CD4-positive, CD25-positive, alpha-beta regulatory T cell (primary cell): ENCODE measurements around the gene ANTXR2. TPM values are rescaled to one million over a fixed set of nuclear protein-coding genes. Genes with fewer than 3 reads are reported as not detected.

Experiments used
- ATAC-seq, 2 donors: fragments of 150-1000 bp; cut with Tn5 transposase; one replicate each; pipeline ENCODE4 v1.10.0; 2021; ENCODE audit warnings: low read depth in 2 of 2, moderate number of reproducible peaks in 2 of 2, moderate library complexity in 1 of 2
- DNase-seq, 3 donors: peaks; one replicate each; pipeline versions ENCODE4 v3.0.0 to v3.0.0-alpha.2; 2012 to 2022; ENCODE audit warnings: mixed read lengths in 1 of 3
- H3K27ac ChIP-seq: one replicate; pipeline ENCODE4 v1.7.0; 2013; ENCODE audit warnings: mild to moderate bottlenecking, low read length; ENCODE audit not compliant: insufficient read depth, poor library complexity, severe bottlenecking
- H3K27me3 ChIP-seq: one replicate; pipeline ENCODE4 v1.7.0; 2013; ENCODE audit warnings: low read length; ENCODE audit not compliant: control insufficient read depth, insufficient read depth
- H3K36me3 ChIP-seq: one replicate; pipeline ENCODE4 v1.7.0; 2013; ENCODE audit warnings: mild to moderate bottlenecking, low read length, moderate library complexity; ENCODE audit not compliant: control insufficient read depth, insufficient read depth
- H3K4me1 ChIP-seq: 2 replicates; pipeline ENCODE4 v1.7.0; 2013; ENCODE audit warnings: mild to moderate bottlenecking, low read length; ENCODE audit not compliant: insufficient read depth, control insufficient read depth, poor library complexity, severe bottlenecking
- H3K4me3 ChIP-seq: one replicate; pipeline ENCODE4 v1.7.0; 2013; ENCODE audit warnings: low read depth, mild to moderate bottlenecking, low read length, moderate library complexity
- H3K9me3 ChIP-seq, 2 experiments: 1 replicate in 1 of 2; 2 replicates in 1 of 2; pipeline ENCODE4 v1.7.0; 2013; ENCODE audit warnings: low read length in 2 of 2, mild to moderate bottlenecking in 1 of 2, moderate library complexity in 1 of 2; ENCODE audit not compliant: control insufficient read depth in 2 of 2
- H3K27ac Mint-ChIP-seq, 3 donors: one replicate each; pipeline ENCODE4 v1.8.0; 2020 to 2022; ENCODE audit warnings: mild to moderate bottlenecking in 3 of 3, mixed read lengths in 3 of 3, moderate library complexity in 2 of 3
- H3K27me3 Mint-ChIP-seq: one replicate; pipeline ENCODE4 v1.8.0; 2022; ENCODE audit warnings: mild to moderate bottlenecking, mixed read lengths
- H3K36me3 Mint-ChIP-seq: one replicate; pipeline ENCODE4 v1.8.0; 2020; ENCODE audit warnings: mixed read lengths
- H3K4me1 Mint-ChIP-seq, 4 donors: one replicate each; pipeline ENCODE4 v1.8.0; 2020 to 2022; ENCODE audit warnings: mixed read lengths in 4 of 4, mild to moderate bottlenecking in 1 of 4
- H3K4me3 Mint-ChIP-seq, 4 donors: one replicate each; pipeline ENCODE4 v1.8.0; 2020 to 2022; ENCODE audit warnings: mild to moderate bottlenecking in 4 of 4, mixed read lengths in 4 of 4, moderate library complexity in 3 of 4
- H3K9me3 Mint-ChIP-seq, 7 donors: one replicate each; pipeline ENCODE4 v1.8.0; 2020 to 2022; ENCODE audit warnings: mixed read lengths in 7 of 7, mild to moderate bottlenecking in 3 of 7, moderate library complexity in 2 of 7
- polyA plus RNA-seq, 4 donors: library from polyadenylated mRNA; unstranded; fragments of 300-500 nt; fragmentation: Illumina TruSeq; gene quantifications; one replicate each; pipeline ENCODE4 v1.2.3, GENCODE V29; 2021
- total RNA-seq: library from RNA; stranded (reverse); gene quantifications from one replicate; pipeline ENCODE4 v1.2.3, GENCODE V29; 2022

ANTXR2 gene
- total and polyA plus RNA-seq, 5 donors from 2014 or later, result 66.4 to 117 (median 70.2) TPM

DNA sequence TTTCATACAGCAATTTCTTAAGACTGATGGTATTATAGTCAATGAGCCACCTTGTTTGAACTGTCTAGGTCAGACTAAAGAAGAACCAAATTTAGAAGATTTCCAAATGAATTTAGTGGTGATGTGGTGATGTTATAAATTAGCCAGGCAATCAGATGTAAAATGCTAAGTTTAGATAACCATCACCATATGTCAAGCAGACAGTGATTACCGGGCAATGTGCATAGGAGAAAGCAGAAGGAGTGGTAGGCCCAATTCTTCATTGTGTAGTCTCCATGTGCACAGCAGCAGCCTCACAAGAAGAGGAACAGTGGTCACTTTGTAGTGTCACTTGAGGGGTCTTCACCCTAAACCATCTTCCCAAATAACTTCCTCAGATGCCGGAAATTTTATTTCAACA lies 198.8 kb downstream of the ANTXR2 start:
- H3K27ac ChIP-seq, result no peak overlapping the region
- ATAC-seq (no peak), DNase-seq (no peak)
- no peak overlapping the region for H3K4me3 ChIP-seq
- Mint-ChIP-seq H3K27me3 (no peaks in the 10 kb centered on the region), H3K4me3 (no peak overlapping the region), H3K27ac (no peak overlapping the region), H3K36me3 (no peaks in the 10 kb centered on the region), H3K4me1 (no peaks in the 10 kb centered on the region), H3K9me3 (peaks cover 0 to 10% (median 4%) of the 10 kb centered on the region in 7 donors)
- no peaks in the 10 kb centered on the region for H3K4me1 ChIP-seq
- no peaks in the 10 kb centered on the region for H3K36me3 ChIP-seq
- peaks cover 4% of the 10 kb centered on the region for H3K27me3 ChIP-seq
- H3K9me3 ChIP-seq, result peaks cover 3 to 6% of the 10 kb centered on the region in 2 experiments

DNA sequence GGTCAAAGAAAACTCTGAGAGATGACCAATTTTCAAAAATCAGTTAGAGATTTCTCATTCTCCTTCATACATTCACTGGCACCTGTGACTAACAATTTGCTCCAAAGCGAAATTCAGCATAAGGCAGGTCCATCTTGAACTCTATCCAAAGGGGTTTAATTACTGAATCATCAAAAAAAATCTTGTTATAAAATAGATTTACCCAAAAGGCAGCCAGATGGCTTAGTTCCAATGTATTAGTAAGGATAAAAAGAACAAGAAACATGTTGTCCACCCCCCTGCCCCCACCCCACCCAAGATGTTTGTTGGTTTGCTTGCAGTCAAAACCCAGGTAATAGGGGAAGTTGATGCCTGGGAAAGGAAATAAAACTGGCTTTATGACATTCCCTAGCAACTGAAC lies 200.3 kb downstream of the ANTXR2 start:
- H3K27ac Mint-ChIP-seq, result no peak overlapping the region
- H3K4me1 Mint-ChIP-seq, result no peaks in the 10 kb centered on the region

DNA sequence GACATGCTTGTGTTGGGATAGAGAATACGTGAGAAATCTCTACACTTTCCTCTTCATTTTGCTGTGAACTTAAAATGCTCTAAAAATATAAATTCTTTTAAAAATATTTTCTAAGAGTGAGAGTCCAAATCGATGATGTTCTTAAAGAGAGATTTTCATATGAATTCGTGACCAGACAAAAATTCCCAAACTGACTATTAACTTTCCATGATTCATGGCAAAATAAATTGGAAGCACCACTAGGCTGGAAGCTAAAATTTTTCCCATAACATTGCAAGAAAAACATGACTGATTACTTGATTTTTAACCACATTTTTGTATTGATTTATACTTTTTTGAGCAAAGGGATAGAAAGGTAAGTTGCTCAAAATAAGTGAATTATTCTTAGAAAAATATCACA lies 201.1 kb downstream of the ANTXR2 start:
- H3K9me3 Mint-ChIP-seq, result peaks cover 0 to 3% (median 0%) of the 10 kb centered on the region in 7 donors
- no peaks in the 10 kb centered on the region for H3K4me1 ChIP-seq
- H3K36me3 Mint-ChIP-seq, result no peaks in the 10 kb centered on the region

More for the DNA sequence above, 200.3 kb downstream of the ANTXR2 start:
- no peaks in the 10 kb centered on the region for H3K9me3 ChIP-seq
- no peak overlapping the region for H3K4me3 Mint-ChIP-seq
- H3K27ac ChIP-seq, result no peak overlapping the region
- no peak for DNase-seq
- no peaks in the 10 kb centered on the region for H3K36me3 Mint-ChIP-seq
- H3K27me3 ChIP-seq, result peaks cover 12% of the 10 kb centered on the region
- H3K9me3 Mint-ChIP-seq, result peaks cover 0 to 3% (median 0%) of the 10 kb centered on the region in 7 donors
- no peaks in the 10 kb centered on the region for H3K4me1 ChIP-seq
- H3K27me3 Mint-ChIP-seq, result no peaks in the 10 kb centered on the region
- no peak overlapping the region for H3K4me3 ChIP-seq
- H3K36me3 ChIP-seq, result no peaks in the 10 kb centered on the region
- no peak for ATAC-seq

DNA sequence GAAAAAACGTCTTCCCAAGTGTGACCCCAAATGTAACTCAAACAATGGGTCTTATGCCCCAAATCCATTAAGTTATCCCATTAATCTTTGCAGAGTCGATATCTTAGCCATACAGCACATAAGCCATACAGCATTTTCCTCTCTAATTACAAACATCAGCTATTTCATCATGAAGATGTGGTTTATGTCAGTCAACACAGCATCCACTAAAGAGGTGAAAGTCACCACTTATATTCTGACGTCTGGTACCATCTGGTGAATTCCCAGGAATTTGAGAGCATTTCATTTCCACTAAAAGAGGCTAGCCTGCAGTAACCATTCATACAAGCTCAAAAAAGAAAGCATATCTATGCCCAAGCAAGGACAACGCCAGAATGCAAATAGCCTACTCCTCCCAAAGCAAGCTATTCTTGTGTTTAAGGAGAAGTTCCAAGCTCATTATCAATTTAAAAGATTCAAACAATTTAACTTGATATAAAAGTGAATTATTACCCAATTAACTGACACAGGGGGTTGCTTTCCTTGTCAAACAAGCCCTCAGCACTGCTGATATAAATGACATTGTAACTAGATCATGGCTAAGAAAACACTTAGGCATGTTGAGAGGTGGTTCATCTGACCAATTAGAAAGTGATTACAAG lies 203.3 kb downstream of the ANTXR2 start:
- no peak for DNase-seq
- Mint-ChIP-seq H3K4me3 (no peak overlapping the region), H3K27me3 (peaks cover 2% of the 10 kb centered on the region), H3K4me1 (no peaks in the 10 kb centered on the region), H3K9me3 (peaks cover 0 to 3% (median 0%) of the 10 kb centered on the region in 7 donors), H3K27ac (no peak overlapping the region), H3K36me3 (no peaks in the 10 kb centered on the region)
- H3K9me3 ChIP-seq, result no peaks in the 10 kb centered on the region
- H3K27me3 ChIP-seq, result peaks cover 32% of the 10 kb centered on the region
- ATAC-seq, result no peak
- no peaks in the 10 kb centered on the region for H3K4me1 ChIP-seq
- no peak overlapping the region for H3K27ac ChIP-seq
- no peak overlapping the region for H3K4me3 ChIP-seq
- no peaks in the 10 kb centered on the region for H3K36me3 ChIP-seq

More for the DNA sequence above, 201.1 kb downstream of the ANTXR2 start:
- H3K4me3 ChIP-seq, result no peak overlapping the region
- Mint-ChIP-seq H3K27ac (no peak overlapping the region), H3K27me3 (no peaks in the 10 kb centered on the region), H3K4me1 (no peaks in the 10 kb centered on the region), H3K4me3 (no peak overlapping the region)
- DNase-seq (no peak), ATAC-seq (no peak)
- no peak overlapping the region for H3K27ac ChIP-seq
- no peaks in the 10 kb centered on the region for H3K9me3 ChIP-seq
- H3K27me3 ChIP-seq, result peaks cover 20% of the 10 kb centered on the region
- no peaks in the 10 kb centered on the region for H3K36me3 ChIP-seq

DNA sequence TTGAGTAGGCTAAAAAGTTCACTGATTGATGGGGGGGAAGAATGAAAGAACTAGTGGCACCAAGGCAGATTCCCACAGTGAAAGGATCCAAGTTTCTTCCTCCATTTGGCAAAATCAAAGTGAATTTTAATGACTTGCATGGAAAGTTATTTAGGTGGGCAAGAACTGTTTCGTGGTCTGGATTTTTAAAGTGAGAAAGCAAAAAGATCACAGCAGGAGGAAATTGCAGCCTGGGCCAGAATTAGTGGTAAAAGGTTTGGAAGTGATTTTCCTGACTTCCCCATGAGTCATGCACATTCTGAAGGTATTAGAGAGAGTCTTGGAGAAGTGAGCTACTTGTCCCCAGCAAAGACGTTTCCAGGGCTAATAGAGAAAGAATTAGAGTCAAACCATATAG lies 207.8 kb downstream of the ANTXR2 start:
- no peak overlapping the region for H3K27ac Mint-ChIP-seq
- peaks cover 35% of the 10 kb centered on the region for H3K27me3 ChIP-seq
- H3K36me3 ChIP-seq, result no peaks in the 10 kb centered on the region
- H3K36me3 Mint-ChIP-seq, result no peaks in the 10 kb centered on the region
- no peak overlapping the region for H3K4me3 ChIP-seq
- no peak for ATAC-seq
- no peak overlapping the region for H3K4me3 Mint-ChIP-seq
- no peaks in the 10 kb centered on the region for H3K4me1 Mint-ChIP-seq
- no peak for DNase-seq
- no peaks in the 10 kb centered on the region for H3K9me3 ChIP-seq
- H3K27me3 Mint-ChIP-seq, result peaks cover 6% of the 10 kb centered on the region
- no peaks in the 10 kb centered on the region for H3K4me1 ChIP-seq
- peaks cover 0 to 3% (median 0%) of the 10 kb centered on the region in 7 donors for H3K9me3 Mint-ChIP-seq
- no peak overlapping the region for H3K27ac ChIP-seq

DNA sequence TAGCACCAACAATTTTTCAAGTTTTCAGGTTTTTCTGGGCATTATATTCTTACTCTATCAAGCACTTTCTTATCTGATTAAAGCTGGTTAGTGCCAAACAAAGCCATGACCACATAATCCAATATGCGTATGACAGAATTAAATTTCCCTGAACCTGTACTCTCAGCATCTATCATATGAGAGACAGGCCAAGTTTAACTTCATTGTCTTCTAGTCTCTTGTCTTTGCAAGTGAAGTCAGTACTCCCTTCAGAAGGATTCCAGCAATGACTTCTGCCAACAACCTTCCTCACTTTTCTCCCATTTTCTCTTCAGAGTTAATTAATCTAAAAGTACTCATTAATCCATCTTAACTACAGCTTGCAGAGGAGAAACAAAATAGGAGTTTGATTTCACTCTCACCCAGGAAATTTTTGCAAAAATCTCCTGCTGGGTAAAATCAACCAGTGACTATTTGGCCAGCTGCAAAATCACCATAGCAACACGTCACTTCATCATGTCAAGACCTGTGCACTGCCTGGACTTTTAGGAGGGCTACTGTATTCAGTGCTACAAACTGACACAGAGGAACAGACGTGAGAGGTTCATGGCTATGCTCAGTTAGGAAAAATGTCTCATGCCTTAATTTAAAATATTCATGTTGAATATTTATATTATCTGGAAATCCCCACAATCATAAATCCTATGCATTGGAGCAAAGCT lies 208.4 kb downstream of the ANTXR2 start:
- Mint-ChIP-seq H3K4me1 (no peaks in the 10 kb centered on the region), H3K4me3 (no peak overlapping the region), H3K9me3 (peaks cover 0 to 2% (median 0%) of the 10 kb centered on the region in 7 donors), H3K36me3 (no peaks in the 10 kb centered on the region), H3K27ac (no peak overlapping the region), H3K27me3 (peaks cover 6% of the 10 kb centered on the region)
- no peak overlapping the region for H3K27ac ChIP-seq
- H3K4me1 ChIP-seq, result no peaks in the 10 kb centered on the region
- ATAC-seq, result no peak
- DNase-seq, result no peak
- H3K4me3 ChIP-seq, result no peak overlapping the region
- peaks cover 32% of the 10 kb centered on the region for H3K27me3 ChIP-seq
- H3K36me3 ChIP-seq, result no peaks in the 10 kb centered on the region
- H3K9me3 ChIP-seq, result no peaks in the 10 kb centered on the region

DNA sequence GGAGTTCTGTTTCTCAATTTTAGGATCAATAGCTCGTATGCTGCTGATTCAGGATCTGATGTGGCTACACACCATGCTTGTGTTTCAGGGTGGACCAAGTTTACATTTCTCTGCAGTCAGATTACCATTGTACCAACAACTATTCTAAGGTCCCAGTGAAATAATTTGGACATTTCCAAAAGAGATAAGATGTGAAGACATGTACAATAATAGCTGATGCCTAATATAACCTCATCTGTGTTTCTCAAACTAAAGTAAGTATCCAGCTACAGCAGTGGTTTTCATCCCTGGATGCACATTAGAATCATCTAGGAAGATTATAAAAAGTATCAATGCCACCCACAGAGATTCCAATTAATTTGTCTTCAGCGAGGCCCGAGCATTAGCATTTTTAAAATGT lies 209.7 kb downstream of the ANTXR2 start:
- H3K27me3 Mint-ChIP-seq, result peaks cover 6% of the 10 kb centered on the region
- Histone ChIP-seq H3K9me3 (no peaks in the 10 kb centered on the region), H3K36me3 (no peaks in the 10 kb centered on the region), H3K27me3 (peaks cover 27% of the 10 kb centered on the region), H3K4me1 (no peaks in the 10 kb centered on the region), H3K4me3 (no peak overlapping the region), H3K27ac (no peak overlapping the region)
- H3K27ac Mint-ChIP-seq, result no peak overlapping the region
- H3K9me3 Mint-ChIP-seq, result no peaks in the 10 kb centered on the region
- no peak for ATAC-seq
- no peak overlapping the region for H3K4me3 Mint-ChIP-seq
- no peaks in the 10 kb centered on the region for H3K36me3 Mint-ChIP-seq
- no peak for DNase-seq
- H3K4me1 Mint-ChIP-seq, result no peaks in the 10 kb centered on the region

DNA sequence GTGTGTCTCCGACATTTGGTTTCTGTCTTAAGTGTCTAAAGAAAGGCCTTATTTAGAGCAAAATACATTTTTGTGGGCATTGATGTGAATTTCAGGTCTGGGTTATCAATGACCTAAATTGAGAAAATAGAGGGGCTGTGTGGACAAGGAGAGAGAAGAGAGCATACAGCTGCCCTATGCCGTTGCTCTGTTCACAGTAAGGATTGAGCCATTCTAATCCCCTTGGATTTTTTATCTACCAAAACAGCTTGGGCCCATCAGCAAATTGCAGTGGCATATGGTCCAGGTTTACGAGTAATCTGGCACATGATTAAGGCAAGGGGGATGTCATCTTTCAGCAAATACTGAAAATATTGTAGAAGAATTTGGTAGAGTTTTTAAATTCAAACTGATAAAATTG lies 210.2 kb downstream of the ANTXR2 start:
- Mint-ChIP-seq H3K9me3 (no peaks in the 10 kb centered on the region), H3K4me1 (no peaks in the 10 kb centered on the region), H3K4me3 (no peak overlapping the region), H3K27ac (no peak overlapping the region), H3K27me3 (peaks cover 6% of the 10 kb centered on the region), H3K36me3 (no peaks in the 10 kb centered on the region)
- Histone ChIP-seq H3K4me1 (no peaks in the 10 kb centered on the region), H3K27me3 (peaks cover 23% of the 10 kb centered on the region), H3K4me3 (no peak overlapping the region), H3K36me3 (no peaks in the 10 kb centered on the region), H3K27ac (no peak overlapping the region), H3K9me3 (no peaks in the 10 kb centered on the region)
- DNase-seq (no peak), ATAC-seq (no peak)
